Measurements from ENCODE around the gene RFX8. TPM values are rescaled to one million over a fixed set of nuclear protein-coding genes. Genes with fewer than 3 reads are reported as not detected.

RFX8 gene
- total and polyA plus RNA-seq, 2 of the 8 experiments (the other 6 are each of a cell fraction or from before 2014, with no cell fraction given): 0.60 to 0.97 TPM

- Histone ChIP-seq H2BK20ac (ENCODE audit: low read length) (no peak overlapping the region), H3K56ac (replicated peaks; ENCODE audit: insufficient read length, low read depth, low read length) (no peak overlapping the region), H3K79me1 (ENCODE audit: low read depth, low read length) (no peaks in the 10 kb centered on the region), H4K8ac (ENCODE audit: extremely low read depth, insufficient read depth, low read length) (no peak overlapping the region), H3K23ac (ENCODE audit: insufficient read length) (no peak overlapping the region), H2BK15ac (ENCODE audit: low read length) (0 out of 2 replicates have a peak overlapping the region, but pooled peaks have one; percentile 6), H2BK120ac (replicated peaks; ENCODE audit: low read depth, low read length) (no peak overlapping the region), H3K4me3 (ENCODE audit: extremely low read depth in 1 of 4, insufficient read depth in 2 of 4, low read depth in 3 of 4, low read length in 4 of 4) (no peak overlapping the region), H3K27ac (ENCODE audit: low read depth, low read length) (no peak overlapping the region), H2AK5ac (ENCODE audit: low read depth, low read length) (no peak overlapping the region), H3K27me3 (replicated peaks in 1 of 4; ENCODE audit: control insufficient read depth in 3 of 4, extremely low read depth in 1 of 4, insufficient read depth in 3 of 4, low read length in 3 of 4) (no peaks in the 10 kb centered on the region), H3K18ac (ENCODE audit: extremely low read depth, low read length) (no peak overlapping the region), H4K91ac (replicated peaks; ENCODE audit: insufficient read length, low read length) (no peak overlapping the region), H3K23me2 (ENCODE audit: low read depth, low read length) (no peaks in the 10 kb centered on the region), H3K36me3 (ENCODE audit: control insufficient read depth in 2 of 4, insufficient read depth in 4 of 4, low read length in 3 of 4) (no peaks in the 10 kb centered on the region), H3K9ac (replicated peaks in 1 of 4; ENCODE audit: extremely low read depth in 1 of 4, low read depth in 3 of 4, low read length in 3 of 4) (no peak overlapping the region), H3K14ac (ENCODE audit: insufficient read length) (no peak overlapping the region), H3K79me2 (ENCODE audit: control insufficient read depth in 1 of 2, insufficient read depth in 2 of 2, low read length in 2 of 2) (no peaks in the 10 kb centered on the region), H3K4ac (replicated peaks; ENCODE audit: insufficient read length, low read depth, low read length) (no peak overlapping the region), H3K4me2 (ENCODE audit: insufficient read depth in 1 of 2, low read depth in 2 of 2, low read length in 2 of 2) (no peak overlapping the region), H2BK12ac (ENCODE audit: low read depth, low read length) (no peak overlapping the region), H2BK5ac (ENCODE audit: low read depth, low read length) (no peak overlapping the region), H4K20me1 (replicated peaks in 1 of 2; ENCODE audit: control insufficient read depth in 1 of 2, insufficient read depth in 2 of 2, low read length in 2 of 2) (no peaks in the 10 kb centered on the region), H4K5ac (ENCODE audit: insufficient read length, low read depth, low read length) (no peak overlapping the region), H3K9me3 (ENCODE audit: insufficient read depth in 2 of 2, low read depth in 1 of 2, low read length in 1 of 2) (no peaks in the 10 kb centered on the region), H2AFZ (ENCODE audit: low read length) (no peak overlapping the region), H3K4me1 (replicated peaks in 1 of 4; ENCODE audit: control insufficient read depth in 3 of 4, insufficient read depth in 4 of 4, low read length in 3 of 4) (peaks cover 2 to 7% (median 2%) of the 10 kb centered on the region in 4 experiments; a peak in 5 of 7 replicates)
- TF ChIP-seq POLR2AphosphoS5 (IDR thresholded peaks at IDR 0.05; ENCODE audit: low read depth, low read length) (no peak), SRF (IDR thresholded peaks at IDR 0.05; ENCODE audit: low read depth, low read length) (no peak), JUND (IDR thresholded peaks at IDR 0.05; ENCODE audit: low read length) (no peak), SAP30 (IDR thresholded peaks at IDR 0.05; ENCODE audit: insufficient read depth, insufficient replicate concordance, low read length) (no peak), FOSL1 (IDR thresholded peaks at IDR 0.05; ENCODE audit: insufficient read depth, low read depth, low read length) (no peak), KDM4A (IDR thresholded peaks at IDR 0.05; ENCODE audit: low read depth, low read length, severe bottlenecking) (no peak)
- POLR2A ChIA-PET (ENCODE audit: partially characterized antibody): interaction anchor here (1.9 kb wide), 1 partner anchor 20 kb away, joined by 5 read pairs; no protein-coding TSS in a partner anchor
- CTCF ChIA-PET (ENCODE audit: partially characterized antibody): interaction anchor here (1.7 to 4.8 kb wide), 4 partner anchors 11 to 37 kb away, joined by 3 to 33 read pairs (median 10); partner anchors contain the start of gene CREG2
- DNase-seq (ENCODE audit: low read depth in 1 of 2, low spot score in 2 of 2) (no peak), FAIRE-seq (no peak)
- WGBS, 2 experiments (ENCODE audit: extremely low coverage in 1 of 2, insufficient coverage in 1 of 2, insufficient read length in 1 of 2, insufficient replicate concordance in 2 of 2, low coverage in 1 of 2, low lambda C conversion rate in 2 of 2, missing lambda C conversion rate in 1 of 2): 90% methylated on average over 4 of the region's 4 CpGs; no CpG with 5 or more reads in 1 of the 2 experiments
Measured at GRCh38 chr2:101361121-101361520, 113.8 kb downstream of the RFX8 start.

Measured in H1 (cell line).